Osteoblast (primary cell): ENCODE results near the gene ATF3. TPM values are rescaled to one million over a fixed set of nuclear protein-coding genes. Genes with fewer than 3 reads are reported as not detected.

Source experiments
- DNase-seq: peaks from one replicate; pipeline ENCODE4 v3.0.0; 2011; ENCODE audit warnings: low spot score, mixed read lengths; ENCODE audit not compliant: insufficient read length; ENCODE audit errors: missing footprints
- H2AFZ ChIP-seq: 2 replicates; pipeline ENCODE4 v1.6.0; 2011; ENCODE audit warnings: mild to moderate bottlenecking, low read length
- H3K27ac ChIP-seq: 2 replicates; pipeline ENCODE4 v1.5.1; 2011; ENCODE audit warnings: mild to moderate bottlenecking, low read depth, low read length, moderate library complexity
- H3K27me3 ChIP-seq: 2 replicates; pipeline ENCODE4 v1.6.0; 2012; ENCODE audit warnings: mild to moderate bottlenecking, control low read depth, inconsistent platforms, low read length, moderate library complexity; ENCODE audit not compliant: insufficient read depth
- H3K36me3 ChIP-seq: 2 replicates; pipeline ENCODE4 v1.5.1; 2011; ENCODE audit warnings: mild to moderate bottlenecking, low read length, control low read depth, moderate library complexity; ENCODE audit not compliant: insufficient read depth
- H3K4me1 ChIP-seq: 2 replicates; pipeline ENCODE4 v1.5.1; 2011; ENCODE audit warnings: mild to moderate bottlenecking, low read length, control low read depth, moderate library complexity; ENCODE audit not compliant: insufficient read depth
- H3K4me2 ChIP-seq: 2 replicates; pipeline ENCODE4 v1.6.0; 2011; ENCODE audit warnings: mild to moderate bottlenecking, low read length; ENCODE audit not compliant: insufficient read depth
- H3K4me3 ChIP-seq: fragments of 200-600 bp; sonication (generic); 3 replicates; pipeline ENCODE4 v1.5.1; 2012; ENCODE audit warnings: mild to moderate bottlenecking, low read length, inconsistent platforms; ENCODE audit not compliant: insufficient read depth
- H3K79me2 ChIP-seq: 2 replicates; pipeline ENCODE4 v1.6.0; 2012; ENCODE audit warnings: mild to moderate bottlenecking, low read length, control low read depth, inconsistent platforms; ENCODE audit not compliant: insufficient read depth
- H3K9me3 ChIP-seq: 2 replicates; pipeline ENCODE4 v1.5.1; 2011; ENCODE audit warnings: low read depth, low read length, control low read depth
- H4K20me1 ChIP-seq: 2 replicates; pipeline ENCODE4 v1.6.0; 2012; ENCODE audit warnings: mild to moderate bottlenecking, low read length, control low read depth; ENCODE audit not compliant: insufficient read depth
- CTCF ChIP-seq: IDR thresholded peaks from 2 replicates; pipeline ENCODE4 v1.5.1; 2011; ENCODE audit warnings: mild to moderate bottlenecking, low read depth, low read length, moderate library complexity; ENCODE audit errors: extremely low read depth
- total RNA-seq: library from RNA; depleted of rRNA; stranded (reverse); fragments of >200 nt; gene quantifications from 2 replicates; pipeline ENCODE4 v1.2.3, GENCODE V29; 2012

Gene ATF3
- total RNA-seq, 1 donor, result 3.6 TPM

GRCh38 chr1:212607913-212608391 lies 609 bp upstream of the ATF3 start:
- peak overlapping the region; percentile 79 for H3K4me2 ChIP-seq
- peaks cover 52% of the 10 kb centered on the region for H3K27me3 ChIP-seq
- H3K9me3 ChIP-seq, result no peaks in the 10 kb centered on the region
- no peak for TF ChIP-seq CTCF
- DNase-seq, result no peak
- peaks cover 37% of the 10 kb centered on the region for H3K4me1 ChIP-seq
- H3K36me3 ChIP-seq, result no peaks in the 10 kb centered on the region
- H4K20me1 ChIP-seq, result peaks cover 4% of the 10 kb centered on the region
- H3K27ac ChIP-seq, result peak overlapping the region; percentile 57
- peak overlapping the region; percentile 69 for H3K4me3 ChIP-seq
- H3K79me2 ChIP-seq, result peaks cover 18% of the 10 kb centered on the region
- no peak overlapping the region for H2AFZ ChIP-seq

DNA sequence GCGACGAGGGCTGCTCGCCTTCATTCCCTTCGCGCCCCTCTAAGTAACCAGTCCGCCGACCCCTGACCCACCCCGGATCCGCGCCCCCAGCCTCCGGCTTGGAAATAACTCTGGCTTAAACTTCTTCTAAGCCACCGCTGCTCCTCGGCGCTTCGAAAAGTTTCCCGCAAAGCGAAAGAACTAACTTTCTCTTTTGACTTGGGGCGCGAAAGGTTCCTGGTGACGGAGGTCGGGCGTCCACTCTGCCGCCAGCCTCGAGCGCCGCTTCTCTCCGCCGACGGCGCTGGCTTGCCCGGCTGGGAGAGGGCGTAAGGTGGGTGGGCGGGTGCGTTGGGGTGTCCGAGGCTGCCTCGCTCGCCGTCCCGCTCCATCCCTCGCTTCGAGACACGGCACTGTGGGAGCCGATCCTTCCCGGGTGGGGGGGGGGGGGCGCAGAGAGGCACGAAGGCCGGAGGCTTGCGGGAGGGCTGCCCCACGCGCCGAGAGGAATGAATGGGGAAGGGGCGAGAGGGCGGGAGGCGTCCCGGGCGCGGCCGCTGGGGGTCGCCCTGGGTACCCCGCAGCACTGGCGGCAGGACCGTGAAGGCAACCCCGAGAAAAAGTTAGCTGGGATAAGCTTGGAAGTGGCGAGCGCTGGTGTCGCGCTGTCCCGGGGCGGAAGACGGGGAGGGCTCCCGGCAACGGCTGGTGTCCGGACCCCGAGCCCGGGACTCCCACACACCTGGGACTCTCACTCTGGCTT lies 569 bp downstream of the ATF3 start:
- peak overlapping the region; percentile 85 for H3K4me3 ChIP-seq
- H2AFZ ChIP-seq, result no peak overlapping the region
- H3K9me3 ChIP-seq, result no peaks in the 10 kb centered on the region
- peaks cover 40% of the 10 kb centered on the region for H3K27me3 ChIP-seq
- peaks cover 18% of the 10 kb centered on the region for H3K79me2 ChIP-seq
- TF ChIP-seq CTCF, result peak; percentile 27
- H3K36me3 ChIP-seq, result no peaks in the 10 kb centered on the region
- peaks cover 49% of the 10 kb centered on the region for H3K4me1 ChIP-seq
- H3K4me2 ChIP-seq, result peak overlapping the region; percentile 92
- peaks cover 4% of the 10 kb centered on the region for H4K20me1 ChIP-seq
- DNase-seq, result peak; percentile 83
- peak overlapping the region; percentile 88 for H3K27ac ChIP-seq

- no peak for TF ChIP-seq CTCF
- Histone ChIP-seq H3K27ac (peak overlapping the region; percentile 88), H3K27me3 (peaks cover 32% of the 10 kb centered on the region), H3K9me3 (no peaks in the 10 kb centered on the region), H3K36me3 (peaks cover 2% of the 10 kb centered on the region), H3K79me2 (peaks cover 18% of the 10 kb centered on the region), H3K4me1 (peaks cover 52% of the 10 kb centered on the region), H4K20me1 (peaks cover 4% of the 10 kb centered on the region), H2AFZ (no peak overlapping the region), H3K4me2 (peak overlapping the region; percentile 92), H3K4me3 (peak overlapping the region; percentile 85)
- DNase-seq, result peak; percentile 6
These were observed 1.4 kb downstream of the ATF3 start for GRCh38 chr1:212609701-212610574.

DNA sequence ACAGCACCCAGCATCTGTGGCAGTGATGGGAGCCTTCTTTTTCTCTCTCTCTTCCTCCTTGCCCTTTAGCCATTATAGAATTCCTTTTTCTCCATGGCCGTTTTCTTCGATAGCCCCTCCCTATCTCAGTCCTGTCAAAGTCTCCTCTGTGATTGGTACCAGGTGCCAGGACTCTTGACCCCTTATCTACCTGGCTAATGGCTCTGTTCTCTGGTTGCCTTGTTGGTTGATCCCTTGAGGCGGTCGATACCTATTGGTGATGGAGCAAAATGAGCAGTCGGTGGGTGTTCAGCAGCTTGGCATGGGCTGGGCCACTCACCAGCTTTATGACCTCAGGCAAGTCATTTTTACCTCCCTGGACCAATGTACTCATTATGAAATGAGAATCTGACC lies 2.0 kb downstream of the ATF3 start:
- peak overlapping the region; percentile 92 for H3K4me2 ChIP-seq
- no peak for TF ChIP-seq CTCF

More for the DNA sequence above, 2.0 kb downstream of the ATF3 start:
- Histone ChIP-seq H3K27me3 (peaks cover 25% of the 10 kb centered on the region), H3K79me2 (peaks cover 18% of the 10 kb centered on the region), H3K27ac (no peak overlapping the region), H3K9me3 (no peaks in the 10 kb centered on the region), H3K4me1 (peaks cover 52% of the 10 kb centered on the region), H4K20me1 (peaks cover 4% of the 10 kb centered on the region), H3K36me3 (peaks cover 7% of the 10 kb centered on the region), H2AFZ (no peak overlapping the region), H3K4me3 (peak overlapping the region; percentile 85)
- no peak for DNase-seq
